GM18861 (cell line): ENCODE measurements around the gene HLCS.

Source experiments
- ATAC-seq: cut with Tn5 transposase; IDR thresholded peaks from one replicate; pipeline ENCODE4 v1.9.1; 2021; ENCODE audit not compliant: unreplicated experiment

The HLCS gene

GRCh38 chr21:36753556-36753955 lies 212.9 kb downstream of the HLCS start:
- ATAC-seq = no peak

GRCh38 chr21:36751383-36751782 lies 215.1 kb downstream of the HLCS start:
- no peak for ATAC-seq

- ATAC-seq = no peak
Measured at GRCh38 chr21:36750576-36750959, 215.9 kb downstream of the HLCS start.

- ATAC-seq = no peak
Measured at GRCh38 chr21:36749935-36750575, 216.4 kb downstream of the HLCS start.

DNA sequence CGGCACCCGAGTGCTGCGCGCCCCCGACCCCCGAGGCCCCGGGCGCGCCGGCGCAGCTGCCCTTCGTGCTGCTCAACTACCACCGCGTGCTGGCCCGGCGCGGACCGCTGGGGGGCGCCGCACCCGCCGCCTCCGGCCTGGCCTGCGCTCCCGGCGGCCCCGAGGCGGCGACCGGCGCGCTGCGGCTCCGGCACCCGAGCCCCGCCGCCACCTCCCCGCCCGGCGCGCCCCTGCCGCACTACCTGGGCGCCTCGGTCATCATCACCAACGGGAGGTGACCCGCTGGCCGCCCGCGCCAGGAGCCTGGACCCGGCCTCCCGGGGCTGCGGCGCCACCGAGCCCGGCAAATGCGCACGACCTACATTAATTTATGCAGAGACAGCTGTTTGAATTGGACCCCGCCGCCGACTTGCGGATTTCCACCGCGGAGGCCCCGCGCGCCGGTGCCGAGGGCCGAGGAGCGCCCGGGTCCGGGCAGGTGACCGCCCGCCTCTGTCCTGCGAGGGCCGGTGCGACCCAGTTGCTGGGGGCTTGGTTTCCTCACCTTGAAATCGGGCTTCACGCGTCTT lies 218.6 kb downstream of the HLCS start:
- ATAC-seq = no peak

DNA sequence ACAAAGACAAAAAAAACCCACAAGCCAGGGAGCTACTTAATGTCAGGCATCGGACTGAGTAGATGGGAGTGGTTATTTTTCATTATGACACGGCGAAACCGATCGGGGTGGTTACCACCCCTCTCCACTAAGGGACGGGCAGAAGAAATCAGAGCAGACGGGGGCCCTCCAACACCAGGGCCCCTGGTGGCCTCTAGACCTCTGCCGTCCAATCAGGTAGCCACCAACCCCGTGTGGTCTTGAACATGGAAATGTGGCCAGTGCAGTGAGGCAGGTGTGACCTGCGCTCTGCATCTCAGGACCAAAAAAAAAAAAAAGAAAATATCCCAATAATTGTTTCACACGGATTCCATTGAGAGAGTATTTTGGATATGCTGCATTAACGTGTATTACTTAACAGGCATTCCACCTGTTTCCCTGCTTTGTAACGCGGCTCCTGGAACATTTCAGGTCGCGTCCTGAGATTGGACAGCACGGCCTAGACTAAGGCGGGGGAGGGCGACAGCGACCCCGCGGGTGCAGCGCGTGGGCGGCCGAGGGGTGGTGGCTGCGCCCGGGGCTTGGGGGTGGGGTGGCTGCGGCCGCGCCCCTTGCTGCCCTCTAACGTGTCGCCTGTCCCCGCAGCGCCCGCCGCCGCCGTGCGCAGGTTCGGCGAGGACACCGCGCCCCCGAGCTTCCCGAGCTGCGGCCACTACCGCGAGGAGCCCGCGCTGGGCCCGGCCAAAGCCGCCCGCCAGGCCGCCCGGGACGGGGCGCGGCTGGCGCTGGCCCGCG lies 219.2 kb downstream of the HLCS start:
- ATAC-seq = no peak

DNA sequence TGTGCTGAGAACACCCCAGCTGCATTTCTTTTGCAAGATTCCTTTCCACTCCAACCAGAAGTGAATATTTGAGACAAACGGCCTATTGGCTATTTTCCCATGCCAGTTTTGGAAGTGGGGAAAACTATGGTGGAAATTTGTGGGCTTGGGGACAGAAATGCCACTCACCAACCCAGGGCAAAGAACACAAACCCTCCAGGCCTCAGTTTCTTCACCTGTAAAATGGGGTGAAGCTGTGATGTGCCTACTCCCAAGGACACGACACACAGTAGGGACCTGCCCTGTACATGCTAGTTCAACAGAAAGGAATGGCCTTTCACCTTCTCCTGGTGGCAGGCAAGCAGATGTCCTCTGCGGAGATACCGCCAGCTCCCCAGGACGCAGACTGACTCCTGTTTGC lies 221.0 kb downstream of the HLCS start:
- no peak for ATAC-seq

GRCh38 chr21:36744560-36745231 lies 221.8 kb downstream of the HLCS start:
- ATAC-seq = no peak

DNA sequence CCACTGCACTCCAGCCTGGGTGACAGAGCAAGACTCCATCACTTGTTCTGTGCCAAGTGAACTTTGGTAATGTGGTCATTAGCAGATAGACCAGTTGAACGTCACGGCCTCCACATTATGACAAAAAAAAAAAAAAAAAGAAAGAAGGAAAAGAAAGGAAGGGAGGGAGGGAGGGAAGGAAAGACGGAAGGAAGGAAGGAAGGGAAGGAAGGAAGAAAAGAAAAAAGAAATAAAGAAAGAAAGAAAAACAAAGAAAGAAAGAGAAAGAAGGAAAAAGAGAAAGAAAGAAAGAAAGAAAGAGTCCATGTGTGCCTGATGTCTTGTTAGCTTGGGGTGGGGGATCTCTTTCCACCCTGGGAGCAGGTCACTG lies 222.3 kb downstream of the HLCS start:
- ATAC-seq = no peak

DNA sequence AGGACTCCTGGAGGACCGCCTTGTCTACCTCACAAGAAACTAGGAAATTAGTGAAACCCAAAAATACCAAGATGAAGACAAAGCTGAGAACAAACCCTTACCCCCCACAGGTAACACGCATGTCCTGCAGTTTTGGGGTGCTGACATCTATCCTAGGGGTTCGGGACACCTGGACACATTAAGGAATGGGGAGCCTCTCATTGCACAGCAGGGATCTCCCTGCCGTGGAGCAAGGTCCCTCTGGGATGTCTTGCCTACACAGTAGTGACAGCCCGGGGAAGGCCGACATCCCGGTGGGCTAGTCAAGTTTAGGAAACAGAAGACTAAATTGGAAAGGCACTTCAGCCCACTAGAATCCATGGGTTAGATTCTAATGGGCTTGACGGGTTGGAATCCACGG lies 223.0 kb downstream of the HLCS start:
- ATAC-seq = no peak

GRCh38 chr21:36743008-36743407 lies 223.5 kb downstream of the HLCS start:
- no peak for ATAC-seq

GRCh38 chr21:36741506-36741905 lies 225.0 kb downstream of the HLCS start:
- ATAC-seq = no peak

- no peak for ATAC-seq
Measured at GRCh38 chr21:36738489-36739126, 227.9 kb downstream of the HLCS start.

GRCh38 chr21:36735724-36736320 lies 230.6 kb downstream of the HLCS start:
- no peak for ATAC-seq

- no peak for ATAC-seq
Measured at GRCh38 chr21:36735201-36735515, 231.3 kb downstream of the HLCS start.

- no peak for ATAC-seq
Measured at GRCh38 chr21:36734367-36735200, 231.9 kb downstream of the HLCS start.

DNA sequence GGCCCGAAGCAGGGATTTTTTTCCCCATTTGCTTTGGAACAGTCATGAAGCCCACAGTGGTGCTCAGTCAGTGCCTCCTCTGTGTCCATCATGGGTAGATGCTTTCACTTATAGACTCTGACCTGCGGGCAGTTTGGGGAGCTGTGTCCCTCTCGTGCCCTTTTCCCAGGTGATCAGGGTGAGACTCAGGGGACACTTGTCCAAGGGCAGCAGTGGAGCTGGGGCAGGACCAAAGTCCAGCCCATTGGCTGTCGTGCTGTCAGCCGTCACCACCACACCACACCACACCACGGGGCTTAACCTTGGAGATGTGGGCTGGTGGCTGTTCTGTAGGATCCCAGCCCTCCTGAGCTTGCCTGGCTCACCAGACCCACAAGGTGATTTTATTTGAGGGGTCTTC lies 232.6 kb downstream of the HLCS start:
- ATAC-seq = no peak

GRCh38 chr21:36732761-36733160 lies 233.7 kb downstream of the HLCS start:
- no peak for ATAC-seq

DNA sequence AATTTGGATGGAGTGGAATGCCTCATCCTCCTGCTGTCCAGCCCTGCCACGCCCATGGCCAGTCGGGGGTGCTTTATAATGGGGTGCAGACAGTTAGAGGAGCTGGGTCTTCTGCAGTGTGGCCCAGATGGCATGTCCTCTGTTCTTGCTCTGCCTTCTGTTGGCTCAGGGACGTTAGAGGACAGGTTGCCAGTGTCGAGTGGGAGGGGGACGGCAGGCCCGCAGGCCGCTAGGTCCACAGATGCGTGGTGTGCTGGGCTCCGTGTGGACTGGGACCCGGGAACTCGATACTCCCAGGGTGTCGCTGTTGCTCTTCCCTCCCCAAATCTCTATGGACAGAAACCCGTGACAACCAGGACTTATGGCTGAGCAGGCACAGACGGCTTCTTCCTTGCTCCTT lies 234.3 kb downstream of the HLCS start:
- no peak for ATAC-seq
